NOMO-1 (cell line): ENCODE measurements around the gene TTC34.

Experiments used
- DNase-seq, 2 experiments: peaks; one replicate each; lab custom pipeline; 2025; ENCODE audit not compliant: unreplicated experiment in 2 of 2; lab: John Stamatoyannopoulos, UW

The TTC34 gene

GRCh38 chr1:2812939-2813653 is 11.6 kb upstream of the TTC34 start:
- DNase-seq, result no peak

- DNase-seq, result no peak
These were observed 10.6 kb upstream of the TTC34 start for GRCh38 chr1:2812136-2812535.

GRCh38 chr1:2811533-2811918 is 10.0 kb upstream of the TTC34 start:
- DNase-seq, result no peak

GRCh38 chr1:2810899-2811532 is 9.5 kb upstream of the TTC34 start:
- no peak for DNase-seq

GRCh38 chr1:2810281-2810680 is 8.8 kb upstream of the TTC34 start:
- no peak for DNase-seq

- DNase-seq, result no peak
These were observed 8.2 kb upstream of the TTC34 start for GRCh38 chr1:2809656-2810055.

- no peak for DNase-seq
These were observed 7.5 kb upstream of the TTC34 start for GRCh38 chr1:2808831-2809605.

GRCh38 chr1:2808386-2808705 is 6.9 kb upstream of the TTC34 start:
- DNase-seq, result no peak

GRCh38 chr1:2807678-2808385 is 6.3 kb upstream of the TTC34 start:
- no peak for DNase-seq

- DNase-seq, result no peak
These were observed 5.5 kb upstream of the TTC34 start for GRCh38 chr1:2807036-2807435.

- no peak for DNase-seq
These were observed 5.1 kb upstream of the TTC34 start for GRCh38 chr1:2806591-2806990.

- no peak for DNase-seq
These were observed 4.4 kb upstream of the TTC34 start for GRCh38 chr1:2805801-2806430.

- DNase-seq, result no peak
These were observed 3.3 kb upstream of the TTC34 start for GRCh38 chr1:2804628-2805351.

- no peak for DNase-seq
These were observed 2.6 kb upstream of the TTC34 start for GRCh38 chr1:2803931-2804627.

- no peak for DNase-seq
These were observed 1.8 kb upstream of the TTC34 start for GRCh38 chr1:2803086-2803930.

GRCh38 chr1:2802421-2802961 is 998 bp upstream of the TTC34 start:
- no peak for DNase-seq

- DNase-seq, result no peak
These were observed 447 bp downstream of the TTC34 start for GRCh38 chr1:2801046-2801445.

- no peak for DNase-seq
These were observed 838 bp downstream of the TTC34 start for GRCh38 chr1:2800664-2801045.
